ENCODE data around the gene SEC14L1.

The SEC14L1 gene

GRCh38 chr17:77223642-77224420 is 83.1 kb downstream of the SEC14L1 start:
- DNase-seq, result no peak
- in situ Hi-C loops (cut with MboI; ENCODE audit: low pct_unique_long_range_greater_than_20kb, low sequenced_read_pairs), result no loop called here

GRCh38 chr17:77225265-77225664 is 84.5 kb downstream of the SEC14L1 start:
- DNase-seq, result no peak
- in situ Hi-C loops (cut with MboI; ENCODE audit: low pct_unique_long_range_greater_than_20kb, low sequenced_read_pairs), result no loop called here

- no peak for DNase-seq
These were observed 86.9 kb downstream of the SEC14L1 start for GRCh38 chr17:77227461-77228240.

GRCh38 chr17:77228241-77228752 is 87.5 kb downstream of the SEC14L1 start:
- DNase-seq, result no peak
- in situ Hi-C loops (cut with MboI; ENCODE audit: low pct_unique_long_range_greater_than_20kb, low sequenced_read_pairs), result no loop called here

More at GRCh38 chr17:77227461-77228240, 86.9 kb downstream of the SEC14L1 start:
- in situ Hi-C loops (cut with MboI; ENCODE audit: low pct_unique_long_range_greater_than_20kb, low sequenced_read_pairs), result no loop called here

- no peak for DNase-seq
- in situ Hi-C loops (cut with MboI; ENCODE audit: low pct_unique_long_range_greater_than_20kb, low sequenced_read_pairs), result no loop called here
These were observed 88.0 kb downstream of the SEC14L1 start for GRCh38 chr17:77228816-77229215.

- no peak for DNase-seq
- in situ Hi-C loops (cut with MboI; ENCODE audit: low pct_unique_long_range_greater_than_20kb, low sequenced_read_pairs), result no loop called here
These were observed 89.1 kb downstream of the SEC14L1 start for GRCh38 chr17:77229786-77230435.

GRCh38 chr17:77230436-77230830 is 89.7 kb downstream of the SEC14L1 start:
- DNase-seq, result no peak
- in situ Hi-C loops (cut with MboI; ENCODE audit: low pct_unique_long_range_greater_than_20kb, low sequenced_read_pairs), result no loop called here

GRCh38 chr17:77231076-77231871 is 90.5 kb downstream of the SEC14L1 start:
- no peak for DNase-seq
- in situ Hi-C loops (cut with MboI; ENCODE audit: low pct_unique_long_range_greater_than_20kb, low sequenced_read_pairs), result no loop called here

GRCh38 chr17:77233127-77233526 is 92.4 kb downstream of the SEC14L1 start:
- DNase-seq, result no peak
- in situ Hi-C loops (cut with MboI; ENCODE audit: low pct_unique_long_range_greater_than_20kb, low sequenced_read_pairs), result no loop called here

- in situ Hi-C loops (cut with MboI; ENCODE audit: low pct_unique_long_range_greater_than_20kb, low sequenced_read_pairs), result no loop called here
- peak; percentile 37 for DNase-seq
These were observed 93.0 kb downstream of the SEC14L1 start for GRCh38 chr17:77233635-77234334.

GRCh38 chr17:77234695-77235094 is 93.9 kb downstream of the SEC14L1 start:
- in situ Hi-C loops (cut with MboI; ENCODE audit: low pct_unique_long_range_greater_than_20kb, low sequenced_read_pairs), result no loop called here
- DNase-seq, result no peak

- DNase-seq, result peak; percentile 88
These were observed 94.7 kb downstream of the SEC14L1 start for GRCh38 chr17:77235370-77235941.

GRCh38 chr17:77237232-77238008 is 96.7 kb downstream of the SEC14L1 start:
- in situ Hi-C loops (cut with MboI; ENCODE audit: low pct_unique_long_range_greater_than_20kb, low sequenced_read_pairs), result no loop called here
- DNase-seq, result no peak

More at GRCh38 chr17:77235370-77235941, 94.7 kb downstream of the SEC14L1 start:
- in situ Hi-C loops (cut with MboI; ENCODE audit: low pct_unique_long_range_greater_than_20kb, low sequenced_read_pairs), result no loop called here

GRCh38 chr17:77240976-77241375 is 100.2 kb downstream of the SEC14L1 start:
- in situ Hi-C loops (cut with MboI; ENCODE audit: low pct_unique_long_range_greater_than_20kb, low sequenced_read_pairs), result no loop called here
- DNase-seq, result no peak

- in situ Hi-C loops (cut with MboI; ENCODE audit: low pct_unique_long_range_greater_than_20kb, low sequenced_read_pairs), result no loop called here
- DNase-seq, result no peak
These were observed 101.5 kb downstream of the SEC14L1 start for GRCh38 chr17:77242118-77242851.

GRCh38 chr17:77245162-77245926 is 104.6 kb downstream of the SEC14L1 start:
- no peak for DNase-seq
- in situ Hi-C loops (cut with MboI; ENCODE audit: low pct_unique_long_range_greater_than_20kb, low sequenced_read_pairs), result no loop called here
